NCI-H1694 treated with DMSO at 0.1 percent for 48 hours (cell line): Measurements from ENCODE around the gene UBASH3B.
"Not testable (repeated sequence)": the region's sequence is repeated elsewhere in the genome, so short reads cannot be mapped to it uniquely, and the experiment has no call there.

Experiments
- DNase-seq: peaks from one replicate; lab custom pipeline; 2025; lab: John Stamatoyannopoulos, UW

UBASH3B gene

GRCh38 chr11:122655527-122656072 is at the start of gene UBASH3B:
UBASH3B (plus strand) TSS chr11:122655722; CDS start chr11:122656050, 328 bp downstream.
- DNase-seq: no peak

- DNase-seq: not testable (repeated sequence)
Observed at GRCh38 chr11:122607162-122607561, 48.4 kb upstream of the UBASH3B start.

- DNase-seq: no peak
Observed at GRCh38 chr11:122612123-122612824, 43.2 kb upstream of the UBASH3B start.

- DNase-seq: no peak
Observed at GRCh38 chr11:122616718-122617117, 38.8 kb upstream of the UBASH3B start.

GRCh38 chr11:122617297-122617696 is 38.2 kb upstream of the UBASH3B start:
- no peak for DNase-seq

GRCh38 chr11:122617926-122618325 is 37.6 kb upstream of the UBASH3B start:
- no peak for DNase-seq

- no peak for DNase-seq
Observed at GRCh38 chr11:122618927-122619326, 36.6 kb upstream of the UBASH3B start.

GRCh38 chr11:122619757-122620156 is 35.8 kb upstream of the UBASH3B start:
- DNase-seq: no peak

GRCh38 chr11:122625501-122625900 is 30.0 kb upstream of the UBASH3B start:
- not testable (repeated sequence) for DNase-seq

GRCh38 chr11:122625976-122626665 is 29.4 kb upstream of the UBASH3B start:
- DNase-seq: no peak

- no peak for DNase-seq
Observed at GRCh38 chr11:122627745-122628144, 27.8 kb upstream of the UBASH3B start.

GRCh38 chr11:122628810-122629555 is 26.5 kb upstream of the UBASH3B start:
- DNase-seq: peak; percentile 32

GRCh38 chr11:122632181-122632824 is 23.2 kb upstream of the UBASH3B start:
- DNase-seq: no peak

GRCh38 chr11:122633219-122633829 is 22.2 kb upstream of the UBASH3B start:
- DNase-seq: peak; percentile 45

- no peak for DNase-seq
Observed at GRCh38 chr11:122634501-122634900, 21.0 kb upstream of the UBASH3B start.

- no peak for DNase-seq
Observed at GRCh38 chr11:122637541-122637940, 18.0 kb upstream of the UBASH3B start.

GRCh38 chr11:122642472-122642922 is 13.0 kb upstream of the UBASH3B start:
- no peak for DNase-seq

GRCh38 chr11:122642971-122643370 is 12.6 kb upstream of the UBASH3B start:
- no peak for DNase-seq

GRCh38 chr11:122645847-122646246 is 9.7 kb upstream of the UBASH3B start:
- DNase-seq: no peak

GRCh38 chr11:122646549-122647340 is 8.8 kb upstream of the UBASH3B start:
- DNase-seq: no peak
